CD4-positive, alpha-beta T cell treated with Interleukin-6 at 100 ng/mL for 8 hours (primary cell): ENCODE measurements around the gene ZNF3.
A peak's percentile ranks its signal among the peaks of the same experiment; 100 is the strongest.

Experiments used
- DNase-seq: peaks from one replicate; pipeline ENCODE4 v3.0.0-alpha.2; 2020; ENCODE audit warnings: mixed read lengths, low spot score

Gene ZNF3

DNA sequence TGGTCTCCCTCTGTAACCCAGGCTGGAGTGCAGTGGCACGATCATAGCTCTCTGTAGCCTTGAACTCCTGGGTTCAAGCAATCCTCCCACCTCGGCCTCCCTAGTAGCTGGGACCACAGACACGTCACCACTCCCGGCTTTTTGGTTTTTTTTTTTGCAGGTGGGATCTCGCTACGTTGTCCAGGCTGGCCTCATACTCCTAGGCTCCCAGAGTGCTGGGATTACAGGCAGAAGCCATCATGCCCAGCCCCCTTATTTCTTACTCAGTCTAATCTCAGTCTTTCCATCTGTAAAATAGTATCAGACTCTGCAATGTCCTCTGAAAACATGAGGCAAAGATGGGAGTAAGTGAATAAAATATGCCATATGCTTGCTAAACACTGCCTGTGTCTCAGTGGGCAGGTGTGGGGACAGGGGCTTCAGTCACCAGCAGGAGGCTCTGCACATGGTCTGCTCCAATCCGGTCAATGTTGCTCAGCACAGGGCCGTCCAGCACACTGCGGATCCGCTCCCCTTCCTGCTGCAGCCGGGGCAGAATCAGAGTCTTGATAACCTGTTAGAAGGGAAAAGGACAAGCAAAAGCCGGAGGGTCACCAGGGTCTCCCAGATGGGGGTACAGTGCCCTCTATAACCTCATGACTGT is 28.1 kb upstream of the ZNF3 start:
- no peak for DNase-seq

DNA sequence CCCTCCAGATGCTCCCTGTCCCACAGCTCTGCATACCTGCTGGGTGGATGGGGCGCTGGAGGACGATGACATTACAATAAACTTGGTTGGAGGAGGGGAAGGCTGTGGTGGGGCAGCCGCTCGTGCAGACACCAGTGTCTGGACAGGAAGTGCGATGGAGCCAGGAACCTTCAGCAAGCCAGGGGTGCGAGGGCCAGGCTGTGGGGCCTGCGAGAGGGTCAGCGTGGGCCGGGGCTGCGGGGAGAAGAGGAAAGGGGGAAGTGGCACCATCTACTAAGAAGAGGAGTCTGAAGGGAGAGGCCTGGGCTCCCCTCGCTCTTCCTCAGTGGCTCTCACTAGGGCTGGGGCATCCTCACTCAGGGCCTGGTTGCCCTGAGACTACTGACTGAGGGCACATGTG is 26.4 kb upstream of the ZNF3 start:
- no peak for DNase-seq

DNA sequence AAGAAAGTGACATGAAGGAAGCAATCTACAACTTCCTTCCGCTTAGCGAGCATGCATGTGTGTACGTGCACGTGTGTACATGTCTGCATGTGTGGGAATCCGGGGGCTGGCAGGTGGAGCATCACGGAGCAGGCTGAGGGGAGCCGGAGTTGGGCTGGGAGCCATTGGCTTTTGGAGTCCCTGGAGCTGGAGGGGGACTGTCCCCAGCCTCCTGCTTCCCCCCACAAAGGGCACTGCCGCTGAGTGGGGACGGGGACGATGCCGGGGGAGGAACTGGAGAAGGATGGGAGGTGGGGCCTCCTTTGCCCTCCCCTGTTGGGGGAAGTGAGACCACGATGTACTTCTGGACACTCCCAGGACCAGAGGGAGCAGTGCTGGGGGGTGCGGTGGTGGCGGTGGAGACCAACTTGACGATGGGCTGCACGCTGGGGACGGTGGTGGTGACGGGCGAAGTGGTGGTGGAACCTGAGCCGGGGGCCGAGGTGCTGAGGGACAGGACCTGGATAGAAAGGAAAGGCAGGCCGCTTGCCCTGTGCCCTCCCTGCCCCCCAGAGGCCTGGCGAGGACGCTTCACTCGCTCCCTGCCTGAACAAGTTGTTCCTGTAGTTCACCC is 25.7 kb upstream of the ZNF3 start:
- no peak for DNase-seq

DNA sequence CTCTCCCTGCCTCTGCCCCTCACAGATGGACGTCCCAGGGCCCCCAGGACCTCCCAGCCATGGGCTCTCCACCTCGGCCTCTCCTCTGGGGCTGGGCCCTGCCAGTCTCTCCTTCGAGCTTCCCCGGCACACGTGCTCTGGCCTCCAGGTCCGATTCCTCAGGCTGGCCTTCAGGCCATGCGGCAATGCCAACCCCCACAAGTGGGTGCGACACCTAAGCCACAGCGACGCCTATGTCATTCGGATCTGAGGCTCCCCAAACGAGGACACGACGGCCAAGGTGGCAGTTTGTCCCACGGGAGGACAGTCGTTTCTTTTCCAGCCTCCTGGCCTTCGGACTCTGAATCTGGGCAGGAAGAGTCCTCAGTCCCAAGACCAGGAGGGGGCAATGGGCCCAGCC is 25.1 kb upstream of the ZNF3 start:
- no peak for DNase-seq

DNA sequence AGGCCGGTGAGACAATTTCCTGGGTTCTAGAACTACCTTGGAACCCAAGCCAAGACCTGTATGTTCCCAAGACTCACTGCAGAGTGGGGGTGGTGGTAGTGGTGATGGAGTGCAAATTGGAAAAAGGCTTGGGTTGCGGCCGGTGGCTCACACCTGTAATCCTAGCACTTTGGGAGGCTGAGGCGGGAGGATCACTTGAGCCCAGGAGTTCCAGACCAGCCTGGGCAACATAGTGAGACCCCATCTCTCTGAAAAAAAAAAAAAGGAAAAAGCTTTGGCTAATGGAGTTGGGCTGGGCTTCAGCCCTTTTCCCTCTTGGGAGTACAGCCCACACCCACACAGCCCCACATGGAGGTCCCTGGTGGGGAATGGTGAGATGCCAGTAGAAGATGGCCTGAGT is 24.0 kb upstream of the ZNF3 start:
- DNase-seq, result no peak

DNA sequence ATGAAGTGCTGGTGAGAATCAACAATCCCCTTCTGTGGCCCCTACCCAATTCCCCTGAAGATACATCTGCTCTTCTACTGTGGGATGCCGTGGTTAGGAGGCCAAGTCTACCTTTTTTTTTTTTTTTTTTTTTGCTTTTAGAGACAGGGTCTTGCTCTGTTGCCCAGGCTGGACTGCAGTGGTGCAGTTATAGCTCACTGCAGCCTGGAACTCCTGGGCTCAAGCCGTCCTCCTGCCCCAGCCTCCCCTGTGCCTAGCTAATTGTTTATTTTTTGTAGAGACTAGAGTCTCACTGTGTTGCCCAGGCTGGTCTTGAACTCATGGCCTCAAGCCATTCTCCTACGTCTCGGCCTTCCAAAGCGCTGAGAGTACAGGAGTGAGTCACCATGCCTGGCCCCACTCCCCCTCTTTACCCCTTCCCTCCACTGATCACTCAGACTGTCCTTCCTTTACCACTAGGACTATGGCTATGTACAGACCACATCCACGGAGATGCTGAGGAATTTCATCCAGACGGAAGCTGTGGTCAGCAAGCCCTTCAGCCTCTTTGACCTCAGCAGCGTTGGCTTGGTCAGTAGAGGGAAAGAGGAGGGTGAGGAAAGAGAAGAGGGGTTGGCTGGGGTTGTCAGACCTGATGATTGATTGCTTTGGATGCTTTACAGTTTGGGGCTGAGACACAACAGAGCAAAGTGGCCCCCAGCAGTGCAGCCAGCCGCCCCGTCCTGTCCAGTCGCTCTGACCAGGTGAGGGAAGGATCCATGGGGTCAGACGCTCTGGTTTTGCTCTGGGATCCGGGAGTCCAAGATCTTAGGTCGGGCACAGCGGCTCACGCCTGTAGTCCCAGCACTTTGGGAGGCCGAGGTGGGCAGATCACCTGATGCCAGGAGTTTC is 21.7 kb upstream of the ZNF3 start:
- DNase-seq, result no peak

DNA sequence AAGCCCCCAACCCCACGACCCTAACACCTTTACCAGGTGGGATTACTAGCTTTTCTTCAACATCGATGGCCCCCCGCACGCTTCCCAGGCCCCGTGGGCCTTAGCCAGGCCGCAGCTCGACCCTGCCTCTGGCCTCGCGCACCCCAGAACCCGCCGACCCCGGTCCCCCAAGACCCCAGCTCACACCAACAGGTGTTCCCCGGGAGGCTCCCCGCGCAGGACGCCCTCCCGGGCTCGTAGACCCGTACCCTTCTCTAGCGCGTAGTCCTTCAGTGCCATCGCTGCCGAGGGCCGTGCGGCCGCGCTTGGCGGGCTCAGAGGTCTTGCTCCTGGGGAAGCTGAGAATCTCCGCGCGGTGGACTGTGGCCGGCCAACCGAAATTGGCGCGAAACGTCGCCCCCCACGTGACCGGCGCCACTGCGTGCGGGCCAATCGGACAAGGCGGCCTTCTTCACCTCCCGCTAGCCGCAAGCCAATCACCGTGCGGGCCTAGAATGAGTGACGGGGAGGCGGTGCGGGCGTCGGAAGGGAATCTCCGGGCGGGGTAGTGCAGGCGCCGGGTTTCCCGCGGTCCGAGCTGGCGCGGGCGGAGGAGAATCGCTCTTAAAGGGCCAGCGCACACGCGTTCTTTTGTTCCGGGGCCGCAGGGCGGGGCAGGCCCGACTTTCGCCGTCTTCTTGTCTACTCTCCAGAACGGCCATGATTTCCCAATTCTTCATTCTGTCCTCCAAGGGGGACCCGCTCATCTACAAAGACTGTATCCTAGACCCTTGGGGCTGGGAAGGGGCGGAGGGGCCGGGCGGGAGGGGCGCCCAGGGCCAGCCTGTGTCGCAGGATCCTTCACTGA is 19.7 kb upstream of the ZNF3 start, which contains the start of the genes AP4M1 and MCM7:
TSS of gene AP4M1 (plus strand) at position 628 of the 847 bp plus-strand sequence. CDS start at position 700, 72 bp downstream.
TSS of gene MCM7 (minus strand) at position 382 of the 847 bp plus-strand sequence. CDS start at position 279, 103 bp downstream.
- DNase-seq, result peak; percentile 95

DNA sequence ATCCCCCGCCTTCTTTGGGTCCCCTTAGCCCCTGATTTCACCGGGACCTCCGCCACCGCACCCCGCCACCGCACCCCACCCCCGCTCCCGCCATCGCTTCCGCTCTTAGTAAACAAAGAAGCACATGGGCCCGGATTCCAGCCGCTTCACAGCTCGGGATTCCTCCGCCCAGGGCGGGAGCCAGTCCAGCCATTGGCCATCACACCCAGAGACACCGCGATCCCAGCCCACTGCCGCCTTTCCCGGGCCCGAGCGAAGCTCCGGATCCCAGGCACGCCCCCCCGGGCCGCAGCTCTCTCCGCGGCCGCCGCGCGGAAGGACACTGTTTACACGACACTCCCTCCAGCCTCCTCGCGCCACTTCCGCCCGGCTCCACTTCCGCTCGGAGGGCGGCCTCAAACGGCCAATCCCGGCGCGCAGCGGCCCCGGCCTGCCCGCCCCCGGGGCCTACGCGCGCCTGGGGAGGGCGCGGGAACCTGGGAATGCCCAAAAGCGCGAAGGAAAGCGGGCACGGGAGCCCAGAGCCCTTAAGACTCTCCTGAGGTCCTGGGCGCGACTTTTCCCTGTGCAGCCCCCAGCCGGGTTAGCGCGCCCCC is 19.0 kb upstream of the ZNF3 start:
- peak; percentile 76 for DNase-seq

DNA sequence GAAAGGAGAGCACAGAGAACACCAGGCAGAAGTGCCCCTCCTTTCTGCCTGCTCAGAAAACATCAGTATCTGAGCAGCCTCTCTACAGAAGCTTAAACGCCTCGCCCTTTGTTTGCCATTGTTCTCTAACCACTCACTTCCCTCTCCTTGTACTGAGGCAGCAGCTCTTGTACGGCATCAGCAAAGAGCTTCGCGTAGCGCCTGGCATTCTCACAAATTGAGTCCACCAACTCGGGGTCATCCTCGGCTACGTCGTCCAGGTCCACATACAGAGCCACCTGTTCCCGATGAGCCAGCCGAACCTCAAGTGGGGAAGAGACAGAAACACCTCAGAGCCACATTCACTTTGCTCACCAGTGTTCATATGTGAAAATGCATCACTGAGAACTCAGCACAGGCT is 17.9 kb upstream of the ZNF3 start:
- DNase-seq, result no peak

DNA sequence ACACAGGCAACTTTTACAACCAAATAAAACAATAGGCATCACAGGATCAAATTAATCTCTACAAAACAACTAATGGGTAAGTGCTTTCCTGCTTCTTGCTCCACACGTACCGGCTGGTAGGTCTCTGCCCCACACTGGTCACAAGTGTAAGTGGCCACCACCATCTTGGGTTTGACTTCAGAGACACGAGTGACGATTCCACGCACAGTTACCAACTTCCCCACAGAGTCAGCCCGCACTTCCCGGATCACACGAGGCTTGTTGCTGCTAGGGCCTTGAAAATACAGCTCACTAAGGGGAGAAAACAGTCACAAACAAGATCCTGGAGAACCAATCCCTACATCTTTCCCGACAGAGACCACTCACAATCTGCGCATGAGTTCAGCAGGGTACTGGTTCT is 17.4 kb upstream of the ZNF3 start:
- no peak for DNase-seq

DNA sequence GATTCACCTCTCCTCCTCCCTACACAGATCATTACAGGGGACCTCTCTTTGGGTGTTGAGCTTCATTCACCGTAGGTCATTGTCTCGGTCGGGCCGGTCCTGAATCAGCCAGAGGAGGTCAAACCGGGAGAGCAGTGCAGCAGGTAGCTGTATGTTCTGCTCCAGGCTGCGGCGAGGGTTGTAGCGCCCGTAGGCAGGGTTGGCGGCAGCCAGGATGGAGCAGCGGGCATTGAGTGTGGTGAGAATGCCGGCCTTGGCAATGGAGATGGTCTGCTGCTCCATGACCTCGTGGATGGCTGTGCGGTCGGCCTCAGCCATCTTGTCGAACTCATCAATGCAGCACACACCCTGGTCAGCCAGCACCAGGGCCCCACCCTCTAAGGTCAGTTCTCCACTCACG is 14.2 kb upstream of the ZNF3 start:
- no peak for DNase-seq

DNA sequence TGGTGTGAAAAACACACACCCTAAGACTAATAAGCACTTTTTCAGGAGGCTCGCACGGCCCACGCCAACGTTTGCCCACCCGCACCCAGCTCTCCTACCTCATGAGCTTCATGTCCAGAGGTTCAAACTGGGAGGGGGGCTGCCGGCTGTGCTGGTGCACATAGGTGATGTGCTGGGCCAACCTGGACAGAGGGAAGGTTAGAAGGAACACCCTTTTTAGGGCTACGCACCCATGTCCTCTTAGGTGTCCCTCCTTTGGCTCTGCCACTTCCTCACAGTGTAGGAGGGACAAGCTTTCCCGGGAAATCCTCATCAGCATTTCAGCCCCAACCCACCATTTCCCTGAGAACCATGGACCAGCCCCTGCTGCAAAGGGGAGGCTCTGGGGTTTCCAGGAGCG is 13.8 kb upstream of the ZNF3 start:
- no peak for DNase-seq

DNA sequence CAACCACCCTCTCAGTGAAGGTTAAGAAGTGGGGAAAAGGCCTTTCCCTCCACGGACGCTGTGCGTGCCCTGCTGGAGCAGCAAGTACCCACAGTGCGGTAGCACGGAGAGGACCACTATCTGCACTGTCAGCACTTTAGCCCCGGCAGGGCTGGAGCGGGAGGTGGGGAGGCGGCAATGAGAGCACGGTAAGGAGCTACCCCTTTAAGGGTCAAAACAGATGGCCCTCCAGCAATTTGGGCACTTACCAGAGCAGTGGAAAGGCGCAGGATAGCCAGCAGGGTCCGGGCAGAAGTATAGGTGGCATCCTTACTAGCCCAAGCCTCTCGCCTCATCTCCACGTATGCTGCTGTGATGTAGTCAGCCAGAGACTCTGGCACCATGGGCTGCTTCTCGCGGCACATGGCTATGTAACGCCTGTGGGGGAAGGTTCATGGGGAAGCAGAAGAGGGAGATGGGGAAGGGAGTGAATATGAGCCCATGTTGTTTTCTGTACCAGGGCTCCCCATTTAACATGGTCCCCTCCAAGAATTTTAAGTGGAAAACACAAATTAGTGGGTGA is 12.5 kb upstream of the ZNF3 start:
- no peak for DNase-seq

DNA sequence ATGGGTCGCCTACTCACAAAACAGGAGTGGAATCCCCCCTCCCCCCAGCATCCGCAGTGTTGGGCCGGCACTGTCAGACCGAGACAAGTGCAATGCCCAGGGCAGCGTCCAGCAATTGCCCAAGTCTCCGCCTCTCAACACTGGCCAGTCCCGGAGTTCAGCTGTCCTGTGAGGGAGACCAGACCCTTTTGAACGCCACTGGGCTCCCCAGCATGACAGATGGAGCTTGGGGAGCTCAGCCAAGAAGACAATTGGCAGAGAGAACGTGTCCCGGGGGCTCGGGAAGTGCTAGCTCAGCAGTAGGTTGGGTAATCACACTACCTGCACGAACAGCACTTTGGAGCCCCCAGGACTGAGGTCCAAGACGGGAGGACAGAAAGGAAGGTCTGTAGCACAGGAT is 12.0 kb upstream of the ZNF3 start:
- no peak for DNase-seq

DNA sequence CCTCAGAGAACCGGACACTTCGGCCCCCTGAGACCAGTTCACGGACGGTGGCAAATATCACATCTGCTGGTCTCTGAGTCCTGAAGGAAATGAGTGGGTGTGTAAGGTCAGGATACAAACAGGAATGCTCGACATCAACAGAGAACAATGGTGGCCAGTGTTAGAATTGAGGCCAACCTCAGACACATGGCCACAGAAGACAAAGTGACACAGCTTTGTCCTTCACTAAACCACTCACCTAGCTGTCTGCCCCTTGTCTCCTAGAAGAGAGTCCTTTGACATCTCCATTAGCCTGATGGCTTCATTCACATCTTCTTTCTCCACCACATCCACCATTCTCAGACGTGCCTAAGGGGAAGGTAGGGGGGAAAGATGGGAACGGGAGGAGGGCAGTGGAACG is 11.5 kb upstream of the ZNF3 start:
- DNase-seq, result no peak

DNA sequence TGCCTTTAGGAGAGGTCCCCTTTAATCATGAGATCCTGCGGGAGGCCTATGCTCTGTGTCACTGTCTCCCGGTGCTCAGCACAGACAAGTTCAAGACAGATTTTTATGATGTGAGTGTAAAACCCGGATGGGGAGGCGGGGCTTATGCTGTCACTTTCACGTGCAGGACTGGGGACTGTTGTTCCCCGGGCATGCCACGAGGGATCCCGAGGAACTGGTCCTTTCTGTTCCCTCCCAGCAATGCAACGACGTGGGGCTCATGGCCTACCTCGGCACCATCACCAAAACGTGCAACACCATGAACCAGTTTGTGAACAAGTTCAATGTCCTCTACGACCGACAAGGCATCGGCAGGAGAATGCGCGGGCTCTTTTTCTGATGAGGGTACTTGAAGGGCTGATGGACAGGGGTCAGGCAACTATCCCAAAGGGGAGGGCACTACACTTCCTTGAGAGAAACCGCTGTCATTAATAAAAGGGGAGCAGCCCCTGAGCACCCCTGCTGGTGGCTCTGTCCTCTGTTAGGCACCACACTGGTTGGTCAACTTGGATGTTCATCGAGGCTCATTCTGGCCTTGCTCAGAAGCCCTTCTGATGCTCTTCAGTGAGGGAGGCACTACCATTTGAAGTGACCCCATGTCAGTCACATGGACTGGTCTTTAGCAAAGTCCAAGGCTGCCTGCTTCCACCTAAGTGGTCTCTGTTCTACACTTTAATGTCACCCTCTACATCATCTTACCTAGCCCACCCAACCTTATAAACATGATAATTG is 10.1 kb upstream of the ZNF3 start:
- no peak for DNase-seq

DNA sequence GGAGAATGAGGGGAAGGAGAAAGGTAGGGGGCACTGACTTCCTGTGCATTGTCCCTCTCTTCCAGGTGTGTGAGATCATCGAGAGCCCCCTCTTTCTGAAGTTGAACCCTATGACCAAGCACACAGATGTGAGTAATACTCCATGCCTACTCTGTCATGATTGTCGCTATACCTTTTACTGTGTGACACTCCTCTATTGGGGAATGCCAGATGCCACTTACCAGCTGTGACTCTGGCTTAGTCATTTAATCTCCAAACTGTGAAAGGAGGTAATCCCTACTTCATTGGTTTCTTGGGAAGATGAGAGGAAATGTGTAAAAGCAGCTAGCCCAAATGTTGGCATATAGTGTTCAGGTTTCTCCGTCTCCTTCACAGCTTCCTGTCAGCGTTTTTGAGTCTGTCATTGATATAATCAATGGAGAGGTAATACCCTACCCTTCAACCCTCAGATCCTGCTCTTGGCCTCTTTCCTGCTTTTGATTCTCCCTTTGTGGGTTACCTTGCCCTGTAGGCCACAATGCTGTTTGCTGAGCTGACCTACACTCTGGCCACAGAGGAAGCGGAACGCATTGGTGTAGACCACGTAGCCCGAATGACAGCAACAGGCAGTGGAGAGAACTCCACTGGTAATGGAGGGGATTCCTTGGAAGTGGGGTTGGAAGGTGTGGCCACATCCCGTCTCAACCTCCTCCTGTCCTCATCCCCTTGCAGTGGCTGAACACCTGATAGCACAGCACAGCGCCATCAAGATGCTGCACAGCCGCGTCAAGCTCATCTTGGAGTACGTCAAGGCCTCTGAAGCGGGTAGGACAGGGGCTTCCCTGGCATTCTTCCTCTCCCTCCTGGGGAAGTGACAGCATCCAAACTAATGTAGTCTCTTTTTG is 9.2 kb upstream of the ZNF3 start:
- DNase-seq, result no peak

DNA sequence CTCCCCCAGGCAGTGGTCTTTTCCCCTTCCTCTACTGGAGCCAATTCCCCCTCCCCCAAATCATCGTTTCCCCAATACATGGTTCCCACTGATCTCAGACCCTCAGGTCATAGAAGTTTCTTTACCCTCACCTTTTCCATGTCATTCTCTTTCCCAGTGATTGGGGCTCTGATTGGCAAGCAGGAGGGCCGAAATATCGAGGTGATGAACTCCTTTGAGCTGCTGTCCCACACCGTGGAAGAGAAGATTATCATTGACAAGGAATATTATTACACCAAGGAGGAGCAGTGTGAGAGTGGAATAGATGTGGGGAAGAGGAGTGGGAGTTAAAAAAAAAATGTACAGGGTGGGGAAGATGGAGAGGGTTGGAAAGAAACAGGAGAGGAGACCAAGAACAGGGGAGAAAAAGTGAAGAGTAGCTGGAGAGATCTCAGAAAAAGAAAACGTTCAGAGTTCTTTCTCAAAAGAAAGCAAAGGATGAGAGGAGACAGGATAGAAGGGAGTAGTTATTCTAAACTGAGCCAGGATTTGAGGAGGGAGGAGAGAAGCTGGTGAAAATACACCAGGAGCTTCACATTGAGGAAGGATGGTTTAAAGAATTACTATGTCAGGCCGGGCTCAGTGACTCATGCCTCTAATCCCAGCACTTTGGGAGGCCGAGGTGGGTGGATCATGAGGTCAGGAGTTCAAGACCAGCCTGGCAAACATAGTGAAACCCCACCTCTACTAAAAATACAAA is 8.1 kb upstream of the ZNF3 start:
- DNase-seq, result no peak
